Measurements from ENCODE around the gene MTX3. TPM values are rescaled to one million over a fixed set of nuclear protein-coding genes. Genes with fewer than 3 reads are reported as not detected.

Gene MTX3
- total and polyA plus RNA-seq, 4 donors = 2.3 to 7.6 (median 4.4) TPM

- H3K9me3 ChIP-seq (ENCODE audit: control insufficient read depth in 4 of 4, low read length in 3 of 4) = no peaks in the 10 kb centered on the region
- DNase-seq (ENCODE audit: low spot score) = no peak
- 90% methylated on average over 5 of the region's 5 CpGs for WGBS
These were observed 24.6 kb downstream of the MTX3 start for GRCh38 chr5:79966448-79966847.

GRCh38 chr5:79964136-79964535 is 26.9 kb downstream of the MTX3 start:
- Histone ChIP-seq H3K4me1 (ENCODE audit: control insufficient read depth in 4 of 4, insufficient read depth in 4 of 4, low read length in 3 of 4) (no peaks in the 10 kb centered on the region), H3K27me3 (ENCODE audit: control insufficient read depth in 4 of 4, insufficient read depth in 4 of 4, low read length in 3 of 4) (no peaks in the 10 kb centered on the region), H3K9me3 (ENCODE audit: control insufficient read depth in 4 of 4, low read length in 3 of 4) (no peaks in the 10 kb centered on the region), H3K9ac (ENCODE audit: low read depth in 1 of 2, low read length in 2 of 2) (no peak overlapping the region), H3K36me3 (ENCODE audit: control insufficient read depth in 4 of 4, insufficient read depth in 3 of 4, low read depth in 1 of 4, low read length in 3 of 4) (no peaks in the 10 kb centered on the region), H3K27ac (ENCODE audit: low read depth in 1 of 2, low read length in 2 of 2) (no peak overlapping the region), H3K4me3 (ENCODE audit: low read depth in 1 of 3, low read length in 3 of 3) (no peak overlapping the region)
- 76% methylated on average over 7 of the region's 7 CpGs for WGBS
- DNase-seq (ENCODE audit: low spot score) = no peak
- TF ChIP-seq FOXA2 (IDR thresholded peaks at IDR 0.05) (no peak), MAX (IDR thresholded peaks at IDR 0.05) (no peak), EGR1 (IDR thresholded peaks at IDR 0.05; ENCODE audit: low read depth in 2 of 2) (no peak), GABPA (IDR thresholded peaks at IDR 0.05 in 1 of 2, conservative IDR thresholded peaks at IDR 0.05 in 1 of 2) (no peak), RAD21 (IDR thresholded peaks at IDR 0.05) (no peak), NR2F2 (IDR thresholded peaks at IDR 0.05) (no peak), ATF3 (IDR thresholded peaks at IDR 0.05) (no peak), FOXA1 (IDR thresholded peaks at IDR 0.05) (no peak), RXRA (IDR thresholded peaks at IDR 0.05) (no peak), HNF4A (conservative IDR thresholded peaks at IDR 0.05) (no peak), TAF1 (conservative IDR thresholded peaks at IDR 0.05) (no peak), CTCF (IDR thresholded peaks at IDR 0.05; ENCODE audit: low read depth, low read length, missing input control) (no peak), JUND (IDR thresholded peaks at IDR 0.05) (no peak), YY1 (IDR thresholded peaks at IDR 0.05) (no peak)

More at GRCh38 chr5:79966448-79966847, 24.6 kb downstream of the MTX3 start:
- Histone ChIP-seq H3K9ac (ENCODE audit: low read depth in 1 of 2, low read length in 2 of 2) (no peak overlapping the region), H3K4me3 (ENCODE audit: low read depth in 1 of 3, low read length in 3 of 3) (no peak overlapping the region), H3K27me3 (ENCODE audit: control insufficient read depth in 4 of 4, insufficient read depth in 4 of 4, low read length in 3 of 4) (no peaks in the 10 kb centered on the region), H3K27ac (ENCODE audit: low read depth in 1 of 2, low read length in 2 of 2) (no peak overlapping the region), H3K36me3 (ENCODE audit: control insufficient read depth in 4 of 4, insufficient read depth in 3 of 4, low read depth in 1 of 4, low read length in 3 of 4) (no peaks in the 10 kb centered on the region), H3K4me1 (ENCODE audit: control insufficient read depth in 4 of 4, insufficient read depth in 4 of 4, low read length in 3 of 4) (no peaks in the 10 kb centered on the region)
- TF ChIP-seq EGR1 (IDR thresholded peaks at IDR 0.05; ENCODE audit: low read depth in 2 of 2) (no peak), NR2F2 (IDR thresholded peaks at IDR 0.05) (no peak), MAX (IDR thresholded peaks at IDR 0.05) (no peak), ZBTB33 (IDR thresholded peaks at IDR 0.05) (no peak), FOXA1 (IDR thresholded peaks at IDR 0.05) (no peak), JUND (IDR thresholded peaks at IDR 0.05) (no peak), YY1 (IDR thresholded peaks at IDR 0.05) (no peak), HNF4A (conservative IDR thresholded peaks at IDR 0.05) (no peak), REST (IDR thresholded peaks at IDR 0.05) (no peak), RXRA (IDR thresholded peaks at IDR 0.05) (no peak)
